H1 (cell line): Measurements from ENCODE around the gene PBXIP1. TPM values are rescaled to one million over a fixed set of nuclear protein-coding genes. Genes with fewer than 3 reads are reported as not detected.

ENCODE experiments used
- CHD7 ChIP-seq: fragments of 300-600 bp; sonication (generic); IDR thresholded peaks from 2 replicates; pipeline ENCODE4 v1.7.1; 2012; ENCODE audit warnings: low read length, moderate library complexity, mild to moderate bottlenecking, inconsistent platforms; ENCODE audit not compliant: insufficient replicate concordance
- E2F6 ChIP-seq: IDR thresholded peaks from 2 replicates; pipeline ENCODE4 v1.6.1; 2012; ENCODE audit warnings: inconsistent platforms
- KDM4A ChIP-seq: IDR thresholded peaks from one replicate; pipeline ENCODE4 v1.7.1; 2012; ENCODE audit warnings: low read depth, mild to moderate bottlenecking, moderate library complexity, low read length, inconsistent platforms; ENCODE audit not compliant: severe bottlenecking
- KDM5A ChIP-seq: fragments of 200-600 bp; IDR thresholded peaks from 2 replicates; pipeline ENCODE4 v1.7.1; 2012; ENCODE audit warnings: mild to moderate bottlenecking, low read length, inconsistent platforms, mixed read lengths
- MAFK ChIP-seq: IDR thresholded peaks from 2 replicates; pipeline ENCODE4 v1.6.1; 2012; ENCODE audit warnings: low read depth, mild to moderate bottlenecking, improper control_type of control experiment, low read length
- RBBP5 ChIP-seq: IDR thresholded peaks from 2 replicates; pipeline ENCODE4 v1.7.1; 2012; ENCODE audit warnings: low read depth, mild to moderate bottlenecking, inconsistent platforms, low read length, moderate library complexity, borderline replicate concordance
- SAP30 ChIP-seq: fragments of 300-600 bp; sonication (generic); IDR thresholded peaks from 2 replicates; pipeline ENCODE4 v1.7.1; 2012; ENCODE audit warnings: low read length, moderate library complexity, mild to moderate bottlenecking, inconsistent platforms; ENCODE audit not compliant: insufficient read depth, insufficient replicate concordance
- polyA plus RNA-seq, 7 experiments: library from polyadenylated mRNA; depleted of rRNA in 3 of 7; stranded (reverse) in 5 of 7; unstranded in 2 of 7; fragments of >200 nt in 5 of 7; fragments of 200-250 nt in 2 of 7; gene quantifications; 1 replicate in 5 of 7; 2 replicates in 1 of 7; 4 replicates in 1 of 7; pipeline versions ENCODE4 v1.2.1 to v1.2.3, GENCODE V29; 2011 to 2013; ENCODE audit warnings: missing spikeins in 2 of 7, mixed read lengths in 2 of 7
- total RNA-seq: library from RNA; stranded (reverse); fragmentation: NEBNext Ultra II Directional; extraction: Animal tissue kit (Norgen Biotek cat#: 25700); gene quantifications from 2 replicates; pipeline ENCODE4 v1.2.1, GENCODE V29; 2021
- TF ChIP-seq, protein P1 (sequence below): IDR thresholded peaks from 2 replicates; pipeline ENCODE4 v1.6.1; 2012; ENCODE audit warnings: inconsistent platforms

Gene PBXIP1
- total and polyA plus RNA-seq, 2 of the 8 experiments (the other 6 are each of a cell fraction or from before 2014, with no cell fraction given) = 12.0 to 19.8 TPM

DNA sequence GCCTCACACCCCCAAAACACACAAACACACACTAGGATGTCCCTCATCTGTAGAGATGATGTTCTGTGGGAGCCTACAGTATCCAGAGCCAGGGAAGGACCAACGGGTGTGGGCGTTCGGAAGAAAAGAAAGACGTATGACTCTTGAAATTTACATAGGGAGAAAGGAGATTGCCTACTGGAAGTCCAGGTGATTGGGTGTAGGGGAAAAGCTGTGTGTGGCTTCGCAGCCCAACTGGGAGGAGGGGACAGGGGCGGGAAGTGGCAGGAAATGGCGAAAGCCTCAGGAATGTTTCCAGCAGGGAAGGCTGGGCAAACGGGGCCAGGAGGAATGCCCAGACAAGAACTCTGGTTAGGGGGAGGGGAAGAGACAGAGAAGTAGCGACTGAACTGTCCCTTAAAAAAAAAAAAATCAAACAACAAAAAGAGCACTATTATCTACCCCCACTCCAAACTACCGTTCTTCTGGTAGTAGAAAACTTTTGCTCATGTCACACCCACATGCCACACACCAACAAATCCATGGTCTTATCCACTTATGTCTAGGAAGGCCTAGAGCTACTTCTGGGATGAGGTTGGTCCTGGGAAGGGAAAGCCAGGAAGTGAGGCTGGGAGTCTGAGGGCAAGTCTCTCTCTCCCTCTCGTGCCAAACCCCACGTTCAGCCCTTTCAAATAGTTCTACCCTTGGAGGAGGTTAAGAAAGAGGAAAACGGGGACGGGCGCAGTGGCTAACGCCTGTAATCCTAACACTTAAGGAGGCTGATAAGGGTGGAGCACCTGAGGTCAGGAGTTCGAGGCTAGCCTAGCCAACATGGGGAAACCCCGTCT, 16.8 kb upstream of the PBXIP1 start (continued):
- TF ChIP-seq RBBP5 (peak; percentile 98), CHD7 (no peak), E2F6 (peak; percentile 61; the same call in 1 of the 2 replicates), SAP30 (peak; percentile 38), KDM5A (no peak), MAFK (no peak), KDM4A (peak; percentile 0)
- TF ChIP-seq, protein P1, sequence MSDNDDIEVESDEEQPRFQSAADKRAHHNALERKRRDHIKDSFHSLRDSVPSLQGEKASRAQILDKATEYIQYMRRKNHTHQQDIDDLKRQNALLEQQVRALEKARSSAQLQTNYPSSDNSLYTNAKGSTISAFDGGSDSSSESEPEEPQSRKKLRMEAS = peak; percentile 30; the same call in 1 of the 2 replicates
